Stimulated activated CD4-positive, alpha-beta T cell treated with anti-CD3 and anti-CD28 coated beads, TNF-alpha, amount 100 ng/mL, for 1 hour (primary cell): ENCODE data around the gene EDEM3.

Experiments
- DNase-seq, 3 donors: peaks; one replicate each; pipeline ENCODE4 v3.0.0-alpha.2; 2020; ENCODE audit warnings: low read depth in 3 of 3, low spot score in 1 of 3

EDEM3 gene

GRCh38 chr1:184646178-184646701, 108.4 kb downstream of the EDEM3 start:
- no peak for DNase-seq

- DNase-seq: no peak
Measured at GRCh38 chr1:184644771-184645170, 109.9 kb downstream of the EDEM3 start.

- DNase-seq: no peak
Measured at GRCh38 chr1:184643661-184644060, 111.0 kb downstream of the EDEM3 start.

GRCh38 chr1:184641894-184642293, 112.8 kb downstream of the EDEM3 start:
- DNase-seq: no peak

GRCh38 chr1:184640505-184640904, 114.2 kb downstream of the EDEM3 start:
- no peak for DNase-seq
